ENCODE measurements around the gene CAMK2A. TPM values are rescaled to one million over a fixed set of nuclear protein-coding genes. Genes with fewer than 3 reads are reported as not detected.
A peak's percentile ranks its signal among the peaks of the same experiment; 100 is the strongest.

CAMK2A gene
- total RNA-seq, 4 donors from 2014 or later, result 1.2 TPM; not detected in 3

DNA sequence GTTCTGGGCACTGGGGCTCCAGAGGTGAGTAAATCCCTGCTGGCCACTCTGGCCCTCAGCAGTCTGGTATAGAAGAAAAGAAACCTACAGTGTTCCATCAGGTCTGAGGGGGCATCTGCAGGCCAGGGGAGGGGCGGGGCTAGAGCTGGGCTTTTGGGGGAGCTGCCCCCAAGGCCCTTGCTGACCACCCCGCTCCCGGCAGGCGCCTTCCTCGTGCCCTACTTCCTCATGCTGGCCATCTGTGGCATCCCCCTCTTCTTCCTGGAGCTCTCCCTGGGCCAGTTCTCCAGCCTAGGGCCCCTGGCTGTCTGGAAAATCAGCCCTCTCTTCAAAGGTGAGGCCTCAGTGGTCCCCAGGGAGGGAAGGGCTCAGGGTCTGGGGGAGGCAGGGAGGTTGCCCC, 93.1 kb downstream of the CAMK2A start:
- no peak for DNase-seq
- Histone ChIP-seq H3K4me3 (no peak overlapping the region), H3K27me3 (no peaks in the 10 kb centered on the region)

DNA sequence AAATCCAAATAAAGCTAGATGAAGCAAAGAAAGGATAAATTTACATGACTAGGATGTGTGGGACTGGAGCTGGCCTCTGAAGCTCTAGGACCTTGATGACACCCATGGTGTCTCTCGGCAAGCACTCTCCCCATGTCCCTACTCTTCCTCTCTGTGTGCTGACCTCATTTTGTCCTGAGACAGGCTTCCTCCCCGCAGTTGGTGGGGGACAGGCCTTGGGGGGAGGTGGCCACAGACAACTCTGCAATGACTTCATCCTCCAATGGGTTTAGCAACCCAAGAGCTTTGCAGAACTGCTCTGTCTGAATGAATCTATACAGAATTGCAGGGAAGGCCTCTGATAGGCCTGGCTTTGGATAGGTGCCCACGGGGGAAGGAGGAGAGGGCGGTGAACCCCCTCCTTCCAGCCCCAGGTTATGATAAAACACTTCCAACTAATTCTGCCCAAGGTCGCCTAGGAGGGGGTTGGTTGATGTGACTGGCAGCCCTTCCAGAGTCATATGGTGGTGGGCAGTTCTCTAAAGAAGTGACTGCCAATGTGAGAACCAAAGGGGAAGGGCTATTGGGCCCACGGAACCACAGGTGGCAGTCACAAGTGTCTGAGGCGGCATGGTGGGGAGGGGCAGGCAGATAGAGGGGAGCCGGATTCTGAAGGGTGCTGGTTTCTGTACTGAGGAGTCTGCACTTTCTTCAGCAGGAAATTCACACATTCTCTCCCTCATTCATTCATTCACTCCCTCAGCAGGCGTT, 93.7 kb downstream of the CAMK2A start:
- no peak for DNase-seq
- Histone ChIP-seq H3K4me1 (no peaks in the 10 kb centered on the region), H3K9me3 (no peaks in the 10 kb centered on the region), H3K27me3 (no peaks in the 10 kb centered on the region), H3K4me3 (no peak overlapping the region), H3K36me3 (peaks cover 0 to 5% (median 0%) of the 10 kb centered on the region in 3 donors), H3K27ac (no peak overlapping the region)
- no peak for TF ChIP-seq CTCF (IDR thresholded peaks at IDR 0.05)
- no peak for TF ChIP-seq POLR2A (IDR thresholded peaks at IDR 0.05)

More for the DNA sequence above, 93.1 kb downstream of the CAMK2A start:
- Histone ChIP-seq H3K27ac (no peak overlapping the region), H3K36me3 (peaks cover 0 to 5% (median 0%) of the 10 kb centered on the region in 3 donors), H3K9me3 (no peaks in the 10 kb centered on the region), H3K4me1 (no peaks in the 10 kb centered on the region)
- TF ChIP-seq POLR2A (IDR thresholded peaks at IDR 0.05) (no peak), CTCF (IDR thresholded peaks at IDR 0.05) (no peak)

- TF ChIP-seq CTCF (IDR thresholded peaks at IDR 0.05), result no peak
- no peak for TF ChIP-seq POLR2A (IDR thresholded peaks at IDR 0.05)
- peaks cover 0 to 5% (median 0%) of the 10 kb centered on the region in 3 donors for H3K36me3 ChIP-seq
- H3K27ac ChIP-seq, result no peak overlapping the region
- no peaks in the 10 kb centered on the region for H3K9me3 ChIP-seq
- H3K4me3 ChIP-seq, result no peak overlapping the region
- DNase-seq, result peak in 1 of 3 donors; percentile 32
- peaks cover 0 to 14% (median 2%) of the 10 kb centered on the region in 4 donors for H3K4me1 ChIP-seq
- H3K27me3 ChIP-seq, result no peaks in the 10 kb centered on the region
Measured at GRCh38 chr5:150192462-150192861, 97.1 kb downstream of the CAMK2A start.

GRCh38 chr5:150190987-150191386, 98.6 kb downstream of the CAMK2A start:
- no peak for TF ChIP-seq POLR2A (IDR thresholded peaks at IDR 0.05)
- no peak for TF ChIP-seq CTCF (IDR thresholded peaks at IDR 0.05)
- H3K27me3 ChIP-seq, result no peaks in the 10 kb centered on the region
- no peak for DNase-seq
- H3K36me3 ChIP-seq, result no peaks in the 10 kb centered on the region
- H3K27ac ChIP-seq, result no peak overlapping the region
- peaks cover 0 to 28% (median 2%) of the 10 kb centered on the region in 4 donors for H3K4me1 ChIP-seq
- H3K4me3 ChIP-seq, result no peak overlapping the region
- no peaks in the 10 kb centered on the region for H3K9me3 ChIP-seq

- Histone ChIP-seq H3K4me1 (peaks cover 0 to 33% (median 3%) of the 10 kb centered on the region in 4 donors), H3K27me3 (no peaks in the 10 kb centered on the region), H3K27ac (no peak overlapping the region), H3K9me3 (no peaks in the 10 kb centered on the region), H3K36me3 (no peaks in the 10 kb centered on the region), H3K4me3 (peak overlapping the region in 1 of 4 donors; percentile 34)
- DNase-seq, result peak in 1 of 3 donors; percentile 32
- no peak for TF ChIP-seq POLR2A (IDR thresholded peaks at IDR 0.05)
- TF ChIP-seq CTCF (IDR thresholded peaks at IDR 0.05), result no peak
Measured at GRCh38 chr5:150190503-150190979, 99.0 kb downstream of the CAMK2A start.

All from Peyer's patch (tissue), 4 donors.